ENCODE results near the gene CFAP61.

CFAP61 gene

DNA sequence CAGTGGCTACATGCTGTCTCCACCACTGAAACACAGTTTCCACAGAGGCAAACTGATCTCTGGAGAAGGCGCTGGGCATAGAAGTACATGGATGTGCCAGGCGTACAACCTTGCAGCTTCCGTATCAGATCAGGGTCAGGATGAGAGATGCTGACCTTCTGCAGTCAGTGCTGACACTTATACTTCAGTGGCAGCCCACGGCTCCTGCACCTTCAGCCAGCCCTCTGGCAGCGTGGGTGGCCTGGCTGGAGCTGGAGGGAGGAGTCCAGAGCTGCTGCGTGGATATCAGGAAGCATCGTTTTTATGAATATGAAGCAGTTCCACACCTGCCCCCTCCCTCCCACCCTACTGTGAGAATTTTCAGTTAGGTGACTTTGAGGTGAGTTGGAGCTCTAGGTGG lies 149.3 kb downstream of the CFAP61 start:
- H3K36me3 ChIP-seq (ENCODE audit: low read length), result no peaks in the 10 kb centered on the region
- H3K9me2 ChIP-seq (replicated peaks; ENCODE audit: insufficient read depth, low read length), result no peaks in the 10 kb centered on the region
- no peaks in the 10 kb centered on the region for H3K9me3 ChIP-seq (ENCODE audit: insufficient read depth, low read length)
- H3F3A ChIP-seq (ENCODE audit: insufficient read depth), result no peaks in the 10 kb centered on the region
- no peak overlapping the region for H3K27ac ChIP-seq (ENCODE audit: low read depth, low read length)
- H3K4me3 ChIP-seq (ENCODE audit: insufficient read depth, low read length, poor library complexity, severe bottlenecking), result no peak overlapping the region
- no peak for TF ChIP-seq EZH2phosphoT487 (conservative IDR thresholded peaks at IDR 0.05; ENCODE audit: low read length)
- TF ChIP-seq, protein P1, sequence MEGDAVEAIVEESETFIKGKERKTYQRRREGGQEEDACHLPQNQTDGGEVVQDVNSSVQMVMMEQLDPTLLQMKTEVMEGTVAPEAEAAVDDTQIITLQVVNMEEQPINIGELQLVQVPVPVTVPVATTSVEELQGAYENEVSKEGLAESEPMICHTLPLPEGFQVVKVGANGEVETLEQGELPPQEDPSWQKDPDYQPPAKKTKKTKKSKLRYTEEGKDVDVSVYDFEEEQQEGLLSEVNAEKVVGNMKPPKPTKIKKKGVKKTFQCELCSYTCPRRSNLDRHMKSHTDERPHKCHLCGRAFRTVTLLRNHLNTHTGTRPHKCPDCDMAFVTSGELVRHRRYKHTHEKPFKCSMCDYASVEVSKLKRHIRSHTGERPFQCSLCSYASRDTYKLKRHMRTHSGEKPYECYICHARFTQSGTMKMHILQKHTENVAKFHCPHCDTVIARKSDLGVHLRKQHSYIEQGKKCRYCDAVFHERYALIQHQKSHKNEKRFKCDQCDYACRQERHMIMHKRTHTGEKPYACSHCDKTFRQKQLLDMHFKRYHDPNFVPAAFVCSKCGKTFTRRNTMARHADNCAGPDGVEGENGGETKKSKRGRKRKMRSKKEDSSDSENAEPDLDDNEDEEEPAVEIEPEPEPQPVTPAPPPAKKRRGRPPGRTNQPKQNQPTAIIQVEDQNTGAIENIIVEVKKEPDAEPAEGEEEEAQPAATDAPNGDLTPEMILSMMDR (IDR thresholded peaks at IDR 0.05; ENCODE audit: insufficient read depth, low read length, poor library complexity, severe bottlenecking), result no peak
- no peak overlapping the region for H2AFZ ChIP-seq (ENCODE audit: low read depth, low read length, severe bottlenecking)
- no peaks in the 10 kb centered on the region for H3K27me3 ChIP-seq (ENCODE audit: low read length)
- H3K4me2 ChIP-seq (ENCODE audit: low read depth, low read length, poor library complexity, severe bottlenecking), result no peak overlapping the region
- no peaks in the 10 kb centered on the region for H4K20me1 ChIP-seq (ENCODE audit: low read depth, low read length)
- H3K79me2 ChIP-seq (ENCODE audit: insufficient read depth, low read length), result no peaks in the 10 kb centered on the region
- no peak overlapping the region for H3K9ac ChIP-seq (ENCODE audit: low read length)

DNA sequence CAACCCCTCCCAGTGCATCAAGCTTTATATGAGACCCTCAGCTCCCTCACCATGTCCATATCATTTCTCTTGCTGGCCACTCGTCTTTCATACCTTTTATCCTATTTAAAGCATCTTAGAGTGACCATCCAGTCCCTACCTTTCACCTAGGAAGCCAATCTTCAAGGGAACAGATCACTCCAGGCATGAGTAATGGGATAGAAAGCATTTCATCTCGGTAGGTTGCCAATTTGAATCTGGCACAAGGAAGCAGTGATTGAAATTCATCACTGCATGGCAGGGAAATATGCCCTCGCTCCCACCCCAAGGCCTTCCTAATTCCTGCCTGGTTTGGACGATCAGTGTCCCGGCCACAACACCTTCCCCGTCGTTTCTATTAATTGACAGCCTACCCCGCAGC lies 150.4 kb downstream of the CFAP61 start:
- H3K4me2 ChIP-seq (ENCODE audit: low read depth, low read length, poor library complexity, severe bottlenecking), result no peak overlapping the region

DNA sequence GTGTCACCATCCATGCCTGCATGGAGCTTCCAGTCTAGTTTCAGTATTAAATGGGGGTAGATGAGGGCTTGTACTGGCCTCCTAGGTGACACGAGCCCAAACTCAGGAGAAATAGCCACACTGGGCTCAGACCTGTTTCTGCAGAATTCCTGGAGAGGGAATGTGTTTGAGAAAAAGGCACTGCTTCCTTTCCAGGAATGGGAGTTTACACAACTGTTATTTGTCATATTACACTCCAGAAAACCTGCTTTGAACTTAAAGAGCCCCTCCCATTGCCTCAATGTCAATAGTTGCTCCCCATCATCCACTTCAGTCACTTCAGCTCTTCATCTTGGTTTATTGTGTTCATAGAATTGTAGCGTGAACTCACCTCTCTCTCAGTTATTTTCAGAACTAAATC lies 151.5 kb downstream of the CFAP61 start:
- H3K9me3 ChIP-seq (ENCODE audit: insufficient read depth, low read length), result no peaks in the 10 kb centered on the region
- TF ChIP-seq, protein P1 (IDR thresholded peaks at IDR 0.05; ENCODE audit: insufficient read depth, low read length, poor library complexity, severe bottlenecking), result no peak
- no peak overlapping the region for H3K4me2 ChIP-seq (ENCODE audit: low read depth, low read length, poor library complexity, severe bottlenecking)
- no peak overlapping the region for H3K4me3 ChIP-seq (ENCODE audit: insufficient read depth, low read length, poor library complexity, severe bottlenecking)
- H3K9ac ChIP-seq (ENCODE audit: low read length), result no peak overlapping the region
- H3F3A ChIP-seq (ENCODE audit: insufficient read depth), result no peaks in the 10 kb centered on the region
- no peak overlapping the region for H3K27ac ChIP-seq (ENCODE audit: low read depth, low read length)
- H4K20me1 ChIP-seq (ENCODE audit: low read depth, low read length), result no peaks in the 10 kb centered on the region
- H3K27me3 ChIP-seq (ENCODE audit: low read length), result no peaks in the 10 kb centered on the region
- no peaks in the 10 kb centered on the region for H3K79me2 ChIP-seq (ENCODE audit: insufficient read depth, low read length)
- no peaks in the 10 kb centered on the region for H3K36me3 ChIP-seq (ENCODE audit: low read length)
- H2AFZ ChIP-seq (ENCODE audit: low read depth, low read length, severe bottlenecking), result no peak overlapping the region
- no peaks in the 10 kb centered on the region for H3K9me2 ChIP-seq (replicated peaks; ENCODE audit: insufficient read depth, low read length)

More for the DNA sequence above, 150.4 kb downstream of the CFAP61 start:
- Histone ChIP-seq H3K4me3 (ENCODE audit: insufficient read depth, low read length, poor library complexity, severe bottlenecking) (no peak overlapping the region), H3K27me3 (ENCODE audit: low read length) (no peaks in the 10 kb centered on the region), H3F3A (ENCODE audit: insufficient read depth) (no peaks in the 10 kb centered on the region), H3K79me2 (ENCODE audit: insufficient read depth, low read length) (no peaks in the 10 kb centered on the region), H3K36me3 (ENCODE audit: low read length) (no peaks in the 10 kb centered on the region), H2AFZ (ENCODE audit: low read depth, low read length, severe bottlenecking) (no peak overlapping the region), H3K9ac (ENCODE audit: low read length) (no peak overlapping the region), H3K9me2 (replicated peaks; ENCODE audit: insufficient read depth, low read length) (no peaks in the 10 kb centered on the region), H3K9me3 (ENCODE audit: insufficient read depth, low read length) (no peaks in the 10 kb centered on the region), H4K20me1 (ENCODE audit: low read depth, low read length) (no peaks in the 10 kb centered on the region), H3K27ac (ENCODE audit: low read depth, low read length) (no peak overlapping the region)
- no peak for TF ChIP-seq EZH2phosphoT487 (conservative IDR thresholded peaks at IDR 0.05; ENCODE audit: low read length)
- TF ChIP-seq, protein P1 (IDR thresholded peaks at IDR 0.05; ENCODE audit: insufficient read depth, low read length, poor library complexity, severe bottlenecking), result no peak

DNA sequence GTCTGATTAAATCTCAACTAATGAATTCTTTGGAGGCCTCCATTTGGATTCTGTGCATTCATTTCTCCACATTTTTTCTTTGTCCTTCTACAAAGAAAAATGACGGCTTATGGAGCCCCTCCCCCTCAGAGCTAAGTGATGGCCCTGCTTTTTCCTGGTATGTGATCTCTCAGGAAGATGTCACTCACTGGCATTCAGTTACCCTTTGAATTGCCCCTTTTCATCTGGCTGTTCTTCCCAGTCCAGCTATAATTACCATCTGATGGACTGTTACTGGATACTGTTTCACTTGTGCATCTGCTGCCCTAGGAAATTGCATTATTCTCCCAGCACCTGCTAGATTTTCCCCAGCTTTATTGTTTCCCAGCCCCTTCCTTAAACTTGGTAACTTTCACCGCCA lies 151.9 kb downstream of the CFAP61 start:
- no peak overlapping the region for H3K9ac ChIP-seq (ENCODE audit: low read length)
- no peaks in the 10 kb centered on the region for H4K20me1 ChIP-seq (ENCODE audit: low read depth, low read length)
- H3K36me3 ChIP-seq (ENCODE audit: low read length), result no peaks in the 10 kb centered on the region
- no peaks in the 10 kb centered on the region for H3K27me3 ChIP-seq (ENCODE audit: low read length)
- H3F3A ChIP-seq (ENCODE audit: insufficient read depth), result no peaks in the 10 kb centered on the region
- no peak overlapping the region for H3K27ac ChIP-seq (ENCODE audit: low read depth, low read length)
- H2AFZ ChIP-seq (ENCODE audit: low read depth, low read length, severe bottlenecking), result no peak overlapping the region
- TF ChIP-seq, protein P1 (IDR thresholded peaks at IDR 0.05; ENCODE audit: insufficient read depth, low read length, poor library complexity, severe bottlenecking), result no peak
- TF ChIP-seq EZH2phosphoT487 (conservative IDR thresholded peaks at IDR 0.05; ENCODE audit: low read length), result no peak
- H3K4me3 ChIP-seq (ENCODE audit: insufficient read depth, low read length, poor library complexity, severe bottlenecking), result no peak overlapping the region
- H3K79me2 ChIP-seq (ENCODE audit: insufficient read depth, low read length), result no peaks in the 10 kb centered on the region
- H3K9me3 ChIP-seq (ENCODE audit: insufficient read depth, low read length), result no peaks in the 10 kb centered on the region
- H3K4me2 ChIP-seq (ENCODE audit: low read depth, low read length, poor library complexity, severe bottlenecking), result no peak overlapping the region
- H3K9me2 ChIP-seq (replicated peaks; ENCODE audit: insufficient read depth, low read length), result no peaks in the 10 kb centered on the region
